ENCODE results near the gene CCDC174. TPM values are rescaled to one million over a fixed set of nuclear protein-coding genes. Genes with fewer than 3 reads are reported as not detected.

The CCDC174 gene
- total and polyA plus RNA-seq, 2 donors (not counting 1 experiment from before 2014, with no cell fraction given): 9.9 to 47.1 TPM

DNA sequence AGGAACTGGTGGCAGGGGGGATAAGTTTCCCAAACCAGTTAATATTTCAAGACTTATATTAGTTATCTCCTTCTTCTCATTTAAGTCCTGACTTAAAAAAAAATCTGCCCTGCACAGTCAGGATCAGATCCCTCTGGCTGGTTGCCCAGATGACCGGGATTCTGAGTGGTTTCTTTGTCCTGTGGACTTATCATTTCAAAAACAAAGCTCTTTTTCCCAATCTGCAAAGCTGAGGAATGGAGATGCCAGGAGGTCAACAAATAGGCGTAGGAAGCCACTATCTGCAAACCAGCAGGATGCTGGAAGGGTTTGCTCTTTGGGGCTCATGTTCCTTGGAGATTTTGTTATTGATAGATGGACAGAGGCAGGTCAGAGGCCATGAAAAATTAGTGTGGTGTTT, 29.2 kb downstream of the CCDC174 start:
- peaks cover 4% of the 10 kb centered on the region for H3K9me3 Mint-ChIP-seq (ENCODE audit: insufficient read depth)
- H3K9ac ChIP-seq (ENCODE audit: low read length): no peak overlapping the region
- peaks cover 0 to 8% (median 2%) of the 10 kb centered on the region in 3 donors for H3K9me3 ChIP-seq (ENCODE audit: control extremely low read depth in 1 of 3, control insufficient read depth in 2 of 3, insufficient read depth in 1 of 3, low read length in 2 of 3)
- H3K27ac ChIP-seq (ENCODE audit: low read length in 2 of 2): no peak overlapping the region
- no peak overlapping the region for H2AFZ ChIP-seq (ENCODE audit: insufficient read depth, low read depth, low read length, poor library complexity, severe bottlenecking)
- CTCF ChIA-PET: interaction anchor here (0.6 kb wide), 1 partner anchor 38 kb away, joined by 4 read pairs; no protein-coding TSS in a partner anchor
- H3K27ac Mint-ChIP-seq: no peak overlapping the region
- no peaks in the 10 kb centered on the region for H3K27me3 Mint-ChIP-seq
- no peaks in the 10 kb centered on the region for H3K27me3 ChIP-seq (replicated peaks in 1 of 4; ENCODE audit: control extremely low read depth in 1 of 4, control insufficient read depth in 3 of 4, insufficient read depth in 4 of 4, low read length in 3 of 4)
- DNase-seq (no peak), ATAC-seq (ENCODE audit: low read depth) (no peak)
- H4K20me1 ChIP-seq (ENCODE audit: control insufficient read depth, insufficient read depth, low read length, poor library complexity, severe bottlenecking): no peaks in the 10 kb centered on the region
- H3K4me3 Mint-ChIP-seq: no peak overlapping the region
- H3K4me1 ChIP-seq (ENCODE audit: control insufficient read depth in 2 of 2, insufficient read depth in 2 of 2, low read length in 2 of 2): no peaks in the 10 kb centered on the region
- WGBS (ENCODE audit: insufficient coverage): 91% methylated on average over 2 of the region's 2 CpGs
- H3K4me3 ChIP-seq (ENCODE audit: control extremely low read depth in 1 of 5, extremely low read depth in 1 of 5, insufficient read depth in 1 of 5, low read depth in 2 of 5, low read length in 4 of 5): no peak overlapping the region
- TF ChIP-seq EZH2 (IDR thresholded peaks at IDR 0.05; ENCODE audit: borderline replicate concordance, insufficient read depth, low read depth, low read length, poor library complexity, severe bottlenecking): no peak
- TF ChIP-seq, protein P1, sequence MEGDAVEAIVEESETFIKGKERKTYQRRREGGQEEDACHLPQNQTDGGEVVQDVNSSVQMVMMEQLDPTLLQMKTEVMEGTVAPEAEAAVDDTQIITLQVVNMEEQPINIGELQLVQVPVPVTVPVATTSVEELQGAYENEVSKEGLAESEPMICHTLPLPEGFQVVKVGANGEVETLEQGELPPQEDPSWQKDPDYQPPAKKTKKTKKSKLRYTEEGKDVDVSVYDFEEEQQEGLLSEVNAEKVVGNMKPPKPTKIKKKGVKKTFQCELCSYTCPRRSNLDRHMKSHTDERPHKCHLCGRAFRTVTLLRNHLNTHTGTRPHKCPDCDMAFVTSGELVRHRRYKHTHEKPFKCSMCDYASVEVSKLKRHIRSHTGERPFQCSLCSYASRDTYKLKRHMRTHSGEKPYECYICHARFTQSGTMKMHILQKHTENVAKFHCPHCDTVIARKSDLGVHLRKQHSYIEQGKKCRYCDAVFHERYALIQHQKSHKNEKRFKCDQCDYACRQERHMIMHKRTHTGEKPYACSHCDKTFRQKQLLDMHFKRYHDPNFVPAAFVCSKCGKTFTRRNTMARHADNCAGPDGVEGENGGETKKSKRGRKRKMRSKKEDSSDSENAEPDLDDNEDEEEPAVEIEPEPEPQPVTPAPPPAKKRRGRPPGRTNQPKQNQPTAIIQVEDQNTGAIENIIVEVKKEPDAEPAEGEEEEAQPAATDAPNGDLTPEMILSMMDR (IDR thresholded peaks at IDR 0.05): no peak
- intact Hi-C loops (cut with micrococcal nuclease): no loop called here
- no peaks in the 10 kb centered on the region for H3K79me2 ChIP-seq (ENCODE audit: control insufficient read depth, insufficient read depth, low read length)
- POLR2A ChIA-PET: no interaction called here
- H3K36me3 ChIP-seq (replicated peaks in 1 of 2; ENCODE audit: control extremely low read depth in 1 of 2, control insufficient read depth in 1 of 2, extremely low read depth in 1 of 2, insufficient read depth in 2 of 2, low read length in 1 of 2): no peaks in the 10 kb centered on the region
- no peak overlapping the region for H3K4me2 ChIP-seq (replicated peaks; ENCODE audit: low read depth, low read length, poor library complexity, severe bottlenecking)
- H3K4me1 Mint-ChIP-seq: no peaks in the 10 kb centered on the region

DNA sequence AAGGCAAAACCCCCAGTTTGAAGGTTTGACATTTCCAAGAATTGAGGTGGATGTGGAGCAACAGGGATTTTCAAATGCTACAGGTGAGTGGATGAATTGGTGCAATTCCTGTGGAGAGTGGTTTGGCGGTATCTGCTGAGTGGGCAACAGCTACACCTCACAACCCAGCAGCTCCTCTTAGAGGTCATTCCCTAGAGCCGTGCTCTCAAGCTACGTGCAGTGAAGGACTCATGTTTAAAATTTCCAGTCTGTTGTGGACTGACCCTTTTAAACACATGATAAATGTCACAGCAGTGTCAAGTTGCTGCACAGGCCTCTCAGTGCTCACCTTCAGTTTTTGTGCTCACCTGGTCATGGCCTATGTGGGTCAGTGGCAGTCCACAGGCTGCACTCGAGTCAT, 32.9 kb downstream of the CCDC174 start:
- intact Hi-C loops (cut with micrococcal nuclease): no loop called here
- Histone ChIP-seq H3K27ac (ENCODE audit: low read length in 2 of 2) (no peak overlapping the region), H3K79me2 (ENCODE audit: control insufficient read depth, insufficient read depth, low read length) (no peaks in the 10 kb centered on the region), H3K4me3 (ENCODE audit: control extremely low read depth in 1 of 5, extremely low read depth in 1 of 5, insufficient read depth in 1 of 5, low read depth in 2 of 5, low read length in 4 of 5) (no peak overlapping the region), H4K20me1 (ENCODE audit: control insufficient read depth, insufficient read depth, low read length, poor library complexity, severe bottlenecking) (no peaks in the 10 kb centered on the region), H3K4me2 (replicated peaks; ENCODE audit: low read depth, low read length, poor library complexity, severe bottlenecking) (no peak overlapping the region), H3K9me3 (ENCODE audit: control extremely low read depth in 1 of 3, control insufficient read depth in 2 of 3, insufficient read depth in 1 of 3, low read length in 2 of 3) (peaks cover 0 to 8% (median 2%) of the 10 kb centered on the region in 3 donors), H3K36me3 (replicated peaks in 1 of 2; ENCODE audit: control extremely low read depth in 1 of 2, control insufficient read depth in 1 of 2, extremely low read depth in 1 of 2, insufficient read depth in 2 of 2, low read length in 1 of 2) (no peaks in the 10 kb centered on the region), H3K4me1 (ENCODE audit: control insufficient read depth in 2 of 2, insufficient read depth in 2 of 2, low read length in 2 of 2) (peaks cover 10 to 14% of the 10 kb centered on the region in 2 donors), H2AFZ (ENCODE audit: insufficient read depth, low read depth, low read length, poor library complexity, severe bottlenecking) (no peak overlapping the region), H3K9ac (ENCODE audit: low read length) (no peak overlapping the region), H3K27me3 (replicated peaks in 1 of 4; ENCODE audit: control extremely low read depth in 1 of 4, control insufficient read depth in 3 of 4, insufficient read depth in 4 of 4, low read length in 3 of 4) (no peaks in the 10 kb centered on the region)
- ATAC-seq (ENCODE audit: low read depth) (no peak), DNase-seq (no peak)
- POLR2A ChIA-PET: no interaction called here
- H3K4me1 Mint-ChIP-seq: peaks cover 18% of the 10 kb centered on the region
- H3K9me3 Mint-ChIP-seq (ENCODE audit: insufficient read depth): peaks cover 4% of the 10 kb centered on the region
- H3K27me3 Mint-ChIP-seq: peaks cover 3% of the 10 kb centered on the region
- WGBS (ENCODE audit: insufficient coverage): 95% methylated on average over 2 of the region's 4 CpGs
- H3K27ac Mint-ChIP-seq: no peak overlapping the region
- TF ChIP-seq, protein P1 (IDR thresholded peaks at IDR 0.05): no peak
- TF ChIP-seq EZH2 (IDR thresholded peaks at IDR 0.05; ENCODE audit: borderline replicate concordance, insufficient read depth, low read depth, low read length, poor library complexity, severe bottlenecking): no peak
- no peak overlapping the region for H3K4me3 Mint-ChIP-seq
- CTCF ChIA-PET: no interaction called here

All from B cell (primary cell).